ENCODE data around the gene SDK1. TPM values are rescaled to one million over a fixed set of nuclear protein-coding genes. Genes with fewer than 3 reads are reported as not detected.
A peak's percentile ranks its signal among the peaks of the same experiment; 100 is the strongest.

SDK1 gene
- total and polyA plus RNA-seq, 2 of the 8 experiments (the other 6 are each of a cell fraction or from before 2014, with no cell fraction given): 3.3 to 7.2 TPM

GRCh38 chr7:3301449-3301731 lies 338 bp downstream of the SDK1 start:
- Histone ChIP-seq H3K79me2 (ENCODE audit: control insufficient read depth in 1 of 2, insufficient read depth in 2 of 2, low read length in 2 of 2) (peaks cover 0 to 24% of the 10 kb centered on the region in 2 experiments; a peak in 2 of 4 replicates), H4K5ac (ENCODE audit: insufficient read length, low read depth, low read length) (no peak overlapping the region), H4K20me1 (replicated peaks in 1 of 2; ENCODE audit: control insufficient read depth in 1 of 2, insufficient read depth in 2 of 2, low read length in 2 of 2) (no peaks in the 10 kb centered on the region), H3K4me2 (ENCODE audit: insufficient read depth in 1 of 2, low read depth in 2 of 2, low read length in 2 of 2) (peak overlapping the region; percentile 36 to 90; a peak in 3 of 4 replicates), H3K79me1 (ENCODE audit: low read depth, low read length) (no peaks in the 10 kb centered on the region), H2BK5ac (ENCODE audit: low read depth, low read length) (no peak overlapping the region), H2BK15ac (ENCODE audit: low read length) (no peak overlapping the region), H2AK5ac (ENCODE audit: low read depth, low read length) (no peak overlapping the region), H3K27me3 (replicated peaks in 1 of 4; ENCODE audit: control insufficient read depth in 3 of 4, extremely low read depth in 1 of 4, insufficient read depth in 3 of 4, low read length in 3 of 4) (peaks cover 0 to 9% (median 0%) of the 10 kb centered on the region in 4 experiments; a peak in 3 of 7 replicates), H3K9me3 (ENCODE audit: insufficient read depth in 2 of 2, low read depth in 1 of 2, low read length in 1 of 2) (no peaks in the 10 kb centered on the region), H4K91ac (replicated peaks; ENCODE audit: insufficient read length, low read length) (no peak overlapping the region), H3K4me3 (ENCODE audit: extremely low read depth in 1 of 4, insufficient read depth in 2 of 4, low read depth in 3 of 4, low read length in 4 of 4) (peak overlapping the region; percentile 6 to 64 (median 32); a peak in 6 of 8 replicates), H2BK20ac (ENCODE audit: low read length) (no peak overlapping the region), H3K4ac (replicated peaks; ENCODE audit: insufficient read length, low read depth, low read length) (no peak overlapping the region), H3K56ac (replicated peaks; ENCODE audit: insufficient read length, low read depth, low read length) (no peak overlapping the region), H3K23me2 (ENCODE audit: low read depth, low read length) (peaks cover 11% of the 10 kb centered on the region), H3K14ac (ENCODE audit: insufficient read length) (no peak overlapping the region), H3K23ac (ENCODE audit: insufficient read length) (no peak overlapping the region), H2BK12ac (ENCODE audit: low read depth, low read length) (no peak overlapping the region), H3K18ac (ENCODE audit: extremely low read depth, low read length) (no peak overlapping the region), H2BK120ac (replicated peaks; ENCODE audit: low read depth, low read length) (no peak overlapping the region), H3K27ac (ENCODE audit: low read depth, low read length) (no peak overlapping the region), H4K8ac (ENCODE audit: extremely low read depth, insufficient read depth, low read length) (no peak overlapping the region), H3K4me1 (replicated peaks in 1 of 4; ENCODE audit: control insufficient read depth in 3 of 4, insufficient read depth in 4 of 4, low read length in 3 of 4) (peaks cover 2 to 8% (median 5%) of the 10 kb centered on the region in 4 experiments; a peak in 6 of 7 replicates), H2AFZ (ENCODE audit: low read length) (no peak overlapping the region), H3K9ac (replicated peaks in 1 of 4; ENCODE audit: extremely low read depth in 1 of 4, low read depth in 3 of 4, low read length in 3 of 4) (peak overlapping the region in 1 of 4 experiments; percentile 70; a peak in 1 of 7 replicates), H3K36me3 (ENCODE audit: control insufficient read depth in 2 of 4, insufficient read depth in 4 of 4, low read length in 3 of 4) (no peaks in the 10 kb centered on the region)
- ChIA-PET CTCF (ENCODE audit: partially characterized antibody) (interaction anchor here (0.8 to 2.9 kb wide), 9 partner anchors 10 to 465 kb away, joined by 3 to 15 read pairs (median 5); no protein-coding TSS in a partner anchor), POLR2A (ENCODE audit: partially characterized antibody) (no interaction called here)
- DNase-seq (ENCODE audit: low read depth in 1 of 2, low spot score in 2 of 2) (no peak), FAIRE-seq (no peak)
- TF ChIP-seq SP1 (IDR thresholded peaks at IDR 0.05; ENCODE audit: low read depth, low read length) (no peak), MAFK (IDR thresholded peaks at IDR 0.05; ENCODE audit: low read depth, low read length) (no peak), SIX5 (IDR thresholded peaks at IDR 0.05; ENCODE audit: low read depth, low read length) (no peak), CTBP2 (IDR thresholded peaks at IDR 0.05; ENCODE audit: borderline replicate concordance, insufficient read depth, insufficient read length, low read length) (no peak), BRCA1 (IDR thresholded peaks at IDR 0.05; ENCODE audit: low read depth, low read length) (no peak), NRF1 (IDR thresholded peaks at IDR 0.05; ENCODE audit: low read depth, low read length) (no peak), HDAC6 (IDR thresholded peaks at IDR 0.05; ENCODE audit: low read depth, low read length) (no peak), HDAC2 (IDR thresholded peaks at IDR 0.05; ENCODE audit: borderline replicate concordance in 1 of 2, low read depth in 2 of 2, low read length in 2 of 2) (no peak), CREB1 (IDR thresholded peaks at IDR 0.05) (no peak), GTF2F1 (IDR thresholded peaks at IDR 0.05; ENCODE audit: borderline replicate concordance, low read depth, low read length) (no peak)
- 0% methylated on average over 9 of the region's 56 CpGs; no CpG with 5 or more reads in 1 of the 2 experiments for WGBS, 2 experiments (ENCODE audit: extremely low coverage in 1 of 2, insufficient coverage in 1 of 2, insufficient read length in 1 of 2, insufficient replicate concordance in 2 of 2, low coverage in 1 of 2, low lambda C conversion rate in 2 of 2, missing lambda C conversion rate in 1 of 2)
